ENCODE results near the gene VTI1B.
"Not testable (repeated sequence)": the region's sequence is repeated elsewhere in the genome, so short reads cannot be mapped to it uniquely, and the experiment has no call there.

VTI1B gene, protein sequence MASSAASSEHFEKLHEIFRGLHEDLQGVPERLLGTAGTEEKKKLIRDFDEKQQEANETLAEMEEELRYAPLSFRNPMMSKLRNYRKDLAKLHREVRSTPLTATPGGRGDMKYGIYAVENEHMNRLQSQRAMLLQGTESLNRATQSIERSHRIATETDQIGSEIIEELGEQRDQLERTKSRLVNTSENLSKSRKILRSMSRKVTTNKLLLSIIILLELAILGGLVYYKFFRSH

DNA sequence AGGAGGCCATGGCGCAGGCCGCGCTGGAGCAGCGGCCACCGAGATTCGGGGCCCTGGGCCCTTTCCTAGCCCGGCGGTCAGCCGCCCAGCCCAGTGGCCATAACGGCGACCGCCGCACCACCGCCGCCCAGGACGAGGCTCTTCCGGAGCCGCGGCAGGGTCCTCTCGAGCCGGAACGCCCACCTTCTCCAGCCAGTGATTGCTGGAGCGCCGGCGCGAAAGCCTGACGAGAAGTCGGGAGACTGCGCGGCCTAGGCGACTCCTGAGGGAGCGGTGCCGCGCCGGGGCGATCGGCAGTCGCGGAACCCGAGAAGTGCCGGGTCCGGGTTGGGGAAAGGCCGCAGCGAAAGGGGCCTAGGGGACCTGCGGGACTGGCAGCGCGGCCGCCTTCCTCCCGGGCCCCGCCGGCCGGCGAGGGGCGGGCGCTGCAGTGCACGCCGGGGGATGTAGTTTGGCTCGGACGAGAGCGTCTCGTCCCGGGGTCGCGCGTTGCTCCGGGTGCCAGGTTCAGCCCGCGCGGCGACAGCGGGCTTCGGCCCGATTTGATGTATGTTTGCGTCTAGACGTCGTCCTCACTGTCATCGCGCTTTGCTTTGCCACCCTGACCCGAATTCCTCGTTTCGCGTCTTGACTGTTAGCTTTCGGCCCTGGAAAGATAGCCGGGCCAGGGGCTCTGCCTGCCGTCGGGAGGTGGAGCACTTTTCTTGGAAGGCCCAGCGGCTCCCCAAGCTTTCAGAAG, at the start of gene VTI1B:
TSS of gene VTI1B (minus strand) at position 153 of the 739 bp plus-strand sequence. CDS start at position 10, 143 bp downstream.
- peak; percentile 78 for DNase-seq

DNA sequence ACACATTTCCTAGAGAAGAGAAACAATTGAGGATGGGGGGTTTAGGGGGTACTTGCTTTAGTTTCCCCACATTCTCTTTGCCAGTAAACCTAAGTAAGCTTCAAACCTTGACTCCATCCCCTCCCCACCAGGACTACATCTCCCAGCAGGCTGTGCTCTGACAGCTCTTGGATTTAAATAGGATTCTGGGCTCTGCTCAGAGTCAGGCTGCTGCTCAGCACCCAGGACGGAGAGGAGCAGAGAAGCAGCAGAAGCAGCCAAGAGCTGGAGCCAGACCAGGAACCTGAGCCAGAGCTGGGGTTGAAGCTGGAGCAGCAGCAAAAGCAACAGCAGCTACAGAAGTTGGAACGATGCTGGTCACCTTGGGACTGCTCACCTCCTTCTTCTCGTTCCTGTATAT, 47.9 kb upstream of the VTI1B start:
- DNase-seq: no peak

DNA sequence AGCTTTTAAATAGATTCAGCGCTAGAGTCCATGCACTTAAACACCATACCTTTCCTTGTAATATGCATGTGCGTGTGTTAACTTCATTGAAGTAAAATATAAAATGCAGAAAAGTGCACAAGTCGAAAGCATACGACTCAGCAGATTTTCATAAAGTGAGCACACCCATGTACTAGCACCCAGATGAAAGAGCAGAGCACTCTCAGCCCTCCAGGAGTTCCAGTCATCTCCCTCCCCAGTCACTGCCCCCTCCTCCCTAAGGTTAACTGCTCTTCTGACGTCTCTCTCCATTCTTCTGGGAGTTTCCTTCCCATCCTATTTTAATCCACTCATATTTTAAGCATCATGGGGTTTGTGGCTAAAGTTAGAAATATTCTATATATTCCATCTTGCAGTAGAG, 47.4 kb upstream of the VTI1B start:
- no peak for DNase-seq

DNA sequence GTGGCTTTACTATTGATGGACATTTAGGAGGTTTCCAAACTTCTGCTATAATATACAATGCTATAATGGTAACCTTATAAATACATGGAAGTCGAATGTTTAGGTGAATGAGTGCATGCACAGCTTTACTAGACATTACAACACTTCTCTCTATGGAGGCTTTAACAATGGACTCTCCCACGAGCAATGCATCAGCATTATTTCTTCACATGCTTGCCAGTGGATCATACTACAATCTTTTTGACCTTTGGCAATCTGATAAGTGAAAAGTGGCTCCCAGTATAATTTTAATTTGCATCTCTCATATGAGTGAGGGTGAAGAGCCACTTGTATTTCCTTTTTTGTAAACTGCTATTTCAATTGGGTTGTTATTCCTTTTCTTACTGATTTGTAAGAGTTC, 45.4 kb upstream of the VTI1B start:
- no peak for DNase-seq

DNA sequence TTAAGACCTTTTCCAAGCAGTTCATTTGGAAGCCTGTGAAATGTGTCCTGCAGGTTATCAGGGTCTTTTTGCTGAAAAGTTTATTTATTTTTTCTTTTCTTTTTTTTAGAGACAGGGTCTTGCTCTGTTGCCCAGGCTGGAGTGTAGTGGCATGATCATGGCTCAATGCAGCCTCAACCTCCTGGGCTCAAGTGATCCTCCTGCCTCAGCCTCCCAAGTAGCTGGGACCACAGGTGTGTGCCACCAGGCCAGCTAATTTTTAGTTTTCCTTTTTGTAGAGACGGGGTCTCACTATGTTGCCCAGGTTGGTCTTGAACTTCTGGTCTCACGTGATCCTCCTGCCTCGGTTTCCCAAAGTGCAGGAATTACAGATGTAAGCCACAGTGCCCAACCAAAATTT, 45.0 kb upstream of the VTI1B start:
- DNase-seq: not testable (repeated sequence)

DNA sequence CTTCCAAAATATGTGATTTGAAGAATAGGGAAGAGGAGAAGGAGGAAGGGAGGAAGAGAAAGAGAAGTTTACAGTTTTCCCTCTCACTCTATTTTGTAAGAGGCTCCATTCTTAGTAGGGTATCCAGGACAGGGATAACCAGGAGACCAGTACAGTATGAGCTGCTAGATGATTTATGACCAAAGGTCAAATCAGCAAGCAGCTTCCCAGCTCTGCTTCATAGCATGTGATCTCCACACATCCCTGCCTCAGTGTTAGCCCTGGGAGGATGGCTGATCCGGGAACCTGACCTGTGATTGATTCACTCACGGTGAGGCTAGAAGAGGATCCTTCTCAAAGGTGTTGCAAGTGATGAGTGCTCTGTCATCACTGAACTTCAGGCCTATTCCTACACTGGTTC, 43.8 kb upstream of the VTI1B start:
- DNase-seq: no peak

DNA sequence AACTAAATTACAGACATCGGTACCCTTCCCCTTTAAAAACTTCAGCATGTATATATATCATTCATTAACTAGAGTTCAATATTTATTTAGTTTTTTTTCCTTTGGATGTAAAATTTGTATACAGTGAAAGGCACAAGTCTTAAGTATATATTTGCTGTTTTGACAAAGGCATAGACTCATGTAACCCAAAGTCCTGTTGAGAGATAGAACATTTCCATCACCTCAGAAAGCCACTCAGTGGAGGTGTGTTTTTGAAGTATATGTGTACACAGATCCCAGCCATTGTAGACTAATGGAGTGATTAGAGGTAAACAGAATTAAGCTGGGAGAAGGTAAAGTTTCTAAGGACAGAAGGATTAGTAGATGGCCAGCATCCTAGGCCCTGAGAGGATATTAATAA, 42.6 kb upstream of the VTI1B start:
- DNase-seq: no peak

DNA sequence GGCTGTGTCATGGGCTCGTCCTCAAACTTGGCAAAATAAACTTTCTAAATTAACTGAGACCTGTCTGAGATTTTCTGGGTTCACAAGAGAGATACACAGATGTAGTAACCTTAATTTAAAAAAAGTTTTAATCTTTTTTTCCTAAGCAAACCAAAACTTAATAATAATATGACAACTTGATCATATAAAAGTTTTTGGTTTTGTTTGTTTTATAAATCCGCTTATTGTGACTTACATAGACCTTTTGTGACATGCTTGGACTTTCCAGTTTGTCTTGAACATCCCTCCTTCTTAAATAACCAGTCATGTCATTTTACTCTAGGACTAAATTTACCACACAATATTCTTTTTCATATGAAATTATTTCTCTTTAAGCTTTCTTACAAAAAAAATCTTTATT, 35.8 kb upstream of the VTI1B start:
- DNase-seq: no peak

DNA sequence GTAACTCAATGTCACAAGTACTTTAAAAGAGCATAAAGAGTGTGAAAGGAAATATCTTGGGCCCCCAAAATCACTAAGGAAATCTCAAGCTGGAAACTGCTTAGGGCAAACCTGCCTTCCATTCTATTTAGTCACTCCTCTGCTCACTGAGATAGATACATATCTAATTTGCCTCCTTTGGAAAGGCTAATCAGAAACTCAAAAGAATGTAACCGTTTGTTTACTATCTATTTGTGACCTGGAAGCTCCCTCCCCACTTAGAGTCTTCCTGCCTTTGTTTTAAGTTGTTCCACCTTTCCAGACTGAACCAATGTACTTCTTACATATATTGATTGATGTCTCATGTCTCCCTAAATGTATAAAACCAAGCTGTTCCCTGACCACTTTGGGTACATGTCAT, 35.4 kb upstream of the VTI1B start:
- DNase-seq: not testable (repeated sequence)

DNA sequence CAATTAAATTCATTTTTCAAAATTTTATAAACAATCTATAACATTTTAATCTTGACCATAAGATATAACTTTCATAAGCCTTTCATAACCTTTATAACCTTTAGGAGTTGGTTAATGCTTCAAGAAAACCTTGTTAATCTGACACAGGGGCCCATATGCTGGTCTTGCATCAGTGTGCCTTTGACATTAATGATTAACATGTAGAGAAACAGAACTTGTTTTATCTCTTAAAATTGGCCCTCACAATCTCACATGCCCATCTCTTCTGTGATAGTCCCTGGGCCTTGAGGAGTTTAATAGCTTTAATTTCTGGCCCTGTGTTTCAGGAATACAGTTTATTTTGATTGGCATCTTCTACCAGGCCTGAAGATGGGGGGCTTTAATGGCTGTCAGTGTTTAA, 34.9 kb upstream of the VTI1B start:
- DNase-seq: not testable (repeated sequence)

DNA sequence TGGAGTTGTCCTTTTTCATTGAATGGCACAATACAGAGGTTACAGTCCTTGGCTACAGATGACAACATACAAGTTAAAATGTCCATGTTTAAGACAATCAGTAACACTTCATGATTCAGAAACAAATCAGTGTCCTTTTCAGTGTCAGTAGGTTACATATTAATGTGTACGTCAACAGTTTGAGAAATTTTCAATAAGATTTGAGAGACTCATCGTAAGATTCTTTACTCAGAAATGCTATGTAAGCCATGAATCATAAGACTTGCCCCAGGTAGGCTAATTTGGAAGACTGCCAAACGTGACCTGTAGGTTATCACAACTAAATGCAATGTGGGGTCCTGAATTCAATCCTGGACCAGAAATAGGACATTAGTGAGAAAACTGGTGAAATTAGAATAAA, 30.8 kb upstream of the VTI1B start:
- DNase-seq: no peak

DNA sequence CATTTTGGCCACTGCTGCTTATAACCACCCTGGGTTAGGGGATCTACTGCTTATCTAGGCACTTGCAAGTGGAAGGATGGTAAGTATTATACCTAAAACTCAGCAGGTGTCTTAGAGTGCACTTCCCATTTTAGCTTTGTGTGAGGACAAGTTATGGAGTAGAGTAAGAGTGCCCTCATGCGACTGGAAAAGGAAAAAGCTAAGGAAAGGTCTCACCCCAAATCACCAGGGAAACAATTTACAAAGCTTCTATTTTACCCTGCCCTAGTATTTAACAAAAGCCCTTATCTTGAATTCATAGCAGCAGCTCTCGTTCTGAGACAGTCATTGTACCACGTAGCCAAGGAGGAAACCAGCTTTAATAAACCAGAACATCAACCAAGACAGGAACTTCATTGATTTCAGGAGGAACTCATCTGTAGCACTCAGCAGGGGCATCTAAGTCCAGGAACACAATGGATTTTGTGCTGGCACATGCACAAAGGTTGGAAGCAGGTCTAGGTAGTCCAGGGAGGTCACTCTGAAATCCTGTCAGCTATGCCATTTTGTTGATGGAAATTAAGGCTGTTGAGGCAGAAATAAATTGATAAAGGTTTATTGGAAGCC, 30.2 kb upstream of the VTI1B start:
- DNase-seq: peak; percentile 78

DNA sequence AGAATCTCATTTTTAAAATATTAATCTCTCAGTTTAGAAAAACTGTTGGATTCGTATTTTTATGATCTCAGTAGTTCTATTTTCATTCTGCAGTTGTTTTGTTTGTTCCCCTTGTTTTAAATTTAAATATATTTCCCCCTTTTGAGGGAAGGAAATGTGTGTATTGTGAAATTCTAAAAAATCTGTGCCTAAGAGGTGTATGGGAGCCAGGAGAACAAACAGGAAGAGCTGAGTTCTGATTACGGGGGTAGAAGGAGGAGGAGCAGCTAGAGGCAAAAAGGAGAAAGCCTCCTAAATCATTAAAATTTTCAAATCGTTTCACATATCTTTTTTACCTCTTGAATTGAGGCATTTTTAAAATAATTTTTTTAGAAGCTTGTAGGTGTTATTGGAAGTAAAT, 29.6 kb upstream of the VTI1B start:
- no peak for DNase-seq

DNA sequence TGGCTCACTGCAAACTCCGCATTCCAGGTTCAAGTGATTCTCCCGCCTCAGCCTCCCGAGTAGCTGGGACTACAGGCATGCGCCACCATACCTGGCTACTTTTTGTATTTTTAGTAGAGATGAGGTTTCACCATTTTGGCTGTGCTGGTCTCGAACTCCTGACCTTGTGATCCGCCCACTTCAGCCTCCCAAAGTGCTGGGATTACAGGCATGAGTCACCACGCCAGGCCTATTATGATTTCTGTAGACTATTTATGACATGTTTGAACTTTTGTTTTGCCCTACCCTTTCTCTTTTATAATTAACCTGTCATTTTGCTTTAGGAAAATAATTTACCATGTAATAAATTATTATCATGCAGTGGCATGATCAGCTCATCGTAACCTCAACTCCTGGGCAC, 27.1 kb upstream of the VTI1B start, which contains the start of gene RDH12:
TSS of gene RDH12 (plus strand) at position 395 of the 400 bp plus-strand sequence. CDS start 20,757 bp downstream, outside the sequence.
- DNase-seq: not testable (repeated sequence)

DNA sequence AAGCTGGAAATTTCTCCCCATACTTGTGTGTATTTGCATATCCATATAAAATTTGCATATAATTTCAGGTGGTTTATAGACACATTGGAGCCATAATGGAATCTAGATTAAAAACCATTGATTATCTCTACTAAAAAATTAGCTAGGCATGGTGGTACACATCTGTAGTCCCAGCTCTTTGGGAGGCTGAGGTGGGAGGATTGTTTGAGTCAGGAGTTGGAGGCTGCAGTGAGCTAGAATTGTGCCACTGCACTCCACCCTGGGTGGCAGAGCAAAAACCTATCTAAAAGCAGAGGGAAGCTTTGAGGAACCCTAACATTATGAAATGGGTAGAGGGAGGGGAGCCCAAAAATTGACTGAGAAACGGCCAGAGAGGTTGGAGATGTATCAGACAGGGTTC, 23.7 kb upstream of the VTI1B start:
- no peak for DNase-seq

DNA sequence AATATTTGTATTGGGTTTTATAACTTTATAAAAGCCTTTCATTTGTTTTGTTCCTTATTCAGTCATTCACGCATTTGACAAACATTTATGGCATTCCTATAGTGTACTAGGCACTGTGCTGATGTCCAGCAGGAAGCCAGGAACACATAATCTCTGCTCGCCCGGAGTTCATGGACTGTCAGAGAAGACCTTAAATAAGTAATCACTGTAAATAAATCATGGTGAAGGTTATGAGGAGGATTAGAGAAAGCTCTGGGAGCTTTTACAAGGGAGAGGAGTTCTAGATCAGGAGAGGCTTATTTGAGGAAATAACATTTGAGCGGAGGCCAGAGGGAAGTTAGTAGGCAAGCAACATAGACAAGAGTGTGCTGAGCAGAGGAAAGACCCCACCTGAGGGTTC, 22.6 kb upstream of the VTI1B start:
- no peak for DNase-seq

DNA sequence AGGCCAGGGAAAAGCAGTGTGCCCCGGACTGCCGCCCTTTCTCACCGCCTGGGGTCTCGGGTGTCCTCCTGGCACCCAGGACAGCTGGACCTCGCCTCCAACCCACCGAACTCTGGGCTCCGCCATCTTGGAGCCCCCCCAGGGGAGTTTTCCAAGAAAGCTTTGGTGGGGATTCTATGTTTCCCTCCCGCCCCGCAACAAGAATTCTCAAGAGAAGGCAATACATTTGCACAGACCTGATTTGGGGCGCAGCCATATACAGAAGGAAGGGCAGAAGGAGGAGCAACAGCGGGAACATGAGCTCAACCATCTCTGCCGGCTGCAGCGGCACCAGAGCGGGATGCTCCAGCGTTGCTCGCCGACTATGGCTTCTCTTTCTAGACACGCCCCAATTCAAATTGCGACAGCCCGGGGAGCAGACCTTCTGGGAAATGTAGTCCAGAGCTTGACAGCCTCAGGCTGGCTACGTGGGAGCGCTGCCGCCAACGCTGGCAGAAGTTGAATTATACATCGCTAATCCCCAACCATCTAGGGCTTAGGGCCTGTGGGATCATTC, 21.0 kb upstream of the VTI1B start, which contains the start of gene RDH11:
TSS of gene RDH11 (minus strand) at position 371 of the 556 bp plus-strand sequence. CDS start at position 310, 61 bp downstream.
- peak; percentile 93 for DNase-seq

DNA sequence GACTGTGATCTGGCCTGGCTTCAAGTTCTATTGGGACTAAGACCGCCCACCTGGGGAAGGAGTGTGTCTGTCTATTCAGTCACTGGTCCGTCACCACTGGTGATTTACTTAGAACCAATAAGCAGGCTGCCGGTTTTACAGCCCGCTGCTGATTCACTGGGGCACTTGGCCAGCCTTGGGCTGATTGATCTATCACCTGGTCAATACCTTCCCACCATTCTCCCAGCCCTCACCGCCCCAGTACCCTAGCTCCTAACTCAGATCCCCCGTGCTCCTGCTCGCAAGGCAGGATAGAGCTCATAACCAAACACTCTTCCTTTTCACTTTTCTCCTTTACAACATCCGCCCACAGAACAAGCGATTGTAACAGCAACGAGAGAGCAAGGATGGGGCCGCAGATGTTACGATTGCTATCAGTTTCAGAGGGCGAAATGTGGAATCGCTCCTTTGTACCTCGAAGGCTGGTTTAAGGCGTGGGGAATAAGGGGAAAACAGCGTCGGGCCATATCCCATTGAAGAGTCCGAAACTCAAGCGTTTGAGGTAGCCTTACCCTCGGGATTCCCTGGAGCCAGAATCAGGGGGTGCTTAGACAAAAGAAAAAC, 20.5 kb upstream of the VTI1B start:
- peak; percentile 95 for DNase-seq

DNA sequence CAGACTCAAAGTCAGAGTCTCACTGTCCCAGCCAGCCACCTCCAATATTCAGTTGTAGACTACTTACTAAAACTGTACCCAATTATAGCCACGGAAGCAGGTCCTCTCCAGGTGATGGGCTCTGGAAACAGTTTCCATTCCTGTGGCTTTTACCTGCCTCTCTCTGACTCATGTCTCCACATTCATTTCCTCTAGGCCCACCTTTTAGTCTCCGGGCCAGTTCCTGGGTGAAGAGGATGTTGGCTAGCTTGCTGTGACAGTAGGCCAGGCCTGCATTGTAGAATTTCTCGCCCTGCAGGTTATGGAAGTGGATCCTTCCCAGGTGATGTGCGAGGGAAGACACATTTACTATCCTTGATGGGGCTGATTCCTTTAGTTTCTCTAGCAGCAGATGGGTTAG, 15.6 kb upstream of the VTI1B start:
- no peak for DNase-seq

DNA sequence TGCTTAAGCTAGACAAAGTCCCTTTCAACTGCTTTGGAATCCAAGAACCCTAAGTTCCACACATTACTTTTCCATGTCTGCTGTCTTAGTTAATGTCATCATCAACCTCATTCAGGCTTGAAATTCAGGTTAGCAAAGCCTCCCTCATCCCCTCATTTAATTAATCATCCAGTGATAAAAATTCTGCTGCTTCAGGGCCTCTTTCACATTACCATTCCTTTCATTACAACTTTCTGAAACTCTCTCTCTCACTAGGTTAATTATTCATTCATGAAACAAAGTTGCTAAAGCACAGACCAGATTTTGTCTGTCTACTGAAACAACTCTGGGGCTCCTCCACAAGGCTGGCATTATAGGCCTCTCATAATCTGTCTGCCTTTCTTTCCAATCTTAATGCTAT, 9.4 kb upstream of the VTI1B start:
- DNase-seq: no peak

DNA sequence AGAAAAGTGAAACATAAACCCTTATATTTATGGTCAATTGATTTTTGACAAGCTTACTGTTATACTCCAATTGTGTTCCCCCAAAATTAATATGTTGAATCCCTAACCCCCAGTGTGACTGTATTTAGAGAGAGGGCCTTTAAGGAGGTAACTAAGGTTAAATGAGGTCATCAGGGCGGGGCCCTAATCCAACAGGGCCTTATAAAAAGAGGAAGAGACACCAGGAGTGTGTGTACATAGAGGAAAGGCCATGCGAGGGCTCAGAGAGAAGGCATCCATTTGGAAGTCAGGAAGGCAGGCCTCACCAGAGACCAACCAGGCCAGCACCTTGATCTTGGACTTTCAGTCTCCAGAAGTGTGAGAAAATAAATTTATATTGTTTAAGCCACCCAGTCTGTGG, 6.5 kb upstream of the VTI1B start:
- peak; percentile 78 for DNase-seq

DNA sequence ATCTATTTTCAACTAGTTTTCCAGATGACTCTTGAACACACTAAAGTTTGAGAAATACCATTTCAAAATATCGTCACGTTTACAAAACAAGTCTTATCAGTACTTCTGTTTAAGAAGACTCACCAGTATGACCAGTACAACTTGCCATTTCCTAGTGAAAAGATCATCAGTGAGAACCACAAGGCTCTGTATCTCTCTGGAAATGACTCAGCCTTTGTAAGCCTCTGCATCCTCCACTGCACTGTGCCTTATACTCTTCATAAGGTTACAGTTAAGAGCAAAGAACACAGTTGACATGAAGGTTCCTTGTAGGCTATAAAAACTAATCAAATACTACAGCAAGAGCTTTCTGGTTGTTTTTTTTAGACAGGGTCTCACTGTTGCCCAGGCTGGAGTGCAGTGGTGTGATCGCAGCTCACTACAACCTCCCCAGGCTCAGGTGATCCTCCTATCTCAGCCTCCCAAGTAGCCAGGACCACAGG, 5.7 kb upstream of the VTI1B start:
- DNase-seq: peak; percentile 94

DNA sequence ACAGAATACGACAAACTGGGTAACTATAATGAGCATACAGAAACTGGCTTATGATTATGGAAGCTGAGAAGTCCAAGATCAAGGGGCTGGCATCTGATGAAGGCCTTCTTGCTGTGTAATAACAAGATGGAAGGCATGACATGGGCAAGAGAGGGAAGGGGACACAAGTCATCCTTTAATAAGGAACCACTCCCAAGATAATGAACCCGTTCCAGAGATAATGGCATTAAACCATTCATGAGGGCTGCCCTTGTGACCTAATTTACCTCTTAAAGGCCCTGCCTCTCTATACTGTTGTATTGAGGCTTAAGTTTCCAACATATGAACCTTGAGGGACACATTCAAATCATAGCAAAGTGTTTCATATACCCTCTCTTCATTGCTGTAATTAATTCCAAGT, 4.6 kb upstream of the VTI1B start:
- peak; percentile 57 for DNase-seq

Measured in hematopoietic multipotent progenitor cell treated with erythropoietin and hydrocortisone succinate and interleukin-3 and kit ligand, for 8 days (in vitro differentiated cells).